22Rv1 (cell line): ENCODE results near the gene FAM78A.

Source experiments
- ZFX ChIP-seq: fragments of 450-650 bp; IDR thresholded peaks from 2 replicates; pipeline ENCODE4 v1.6.1; 2017; ENCODE audit warnings: antibody characterized with exemption, borderline replicate concordance
- TF ChIP-seq, protein P1 (sequence below): fragments of 450-650 bp; IDR thresholded peaks from 2 replicates; pipeline ENCODE4 v1.5.1; 2017; ENCODE audit warnings: mild to moderate bottlenecking

GRCh38 chr9:131258698-131259431 lies 17.4 kb downstream of the FAM78A start:
- TF ChIP-seq, protein P1, sequence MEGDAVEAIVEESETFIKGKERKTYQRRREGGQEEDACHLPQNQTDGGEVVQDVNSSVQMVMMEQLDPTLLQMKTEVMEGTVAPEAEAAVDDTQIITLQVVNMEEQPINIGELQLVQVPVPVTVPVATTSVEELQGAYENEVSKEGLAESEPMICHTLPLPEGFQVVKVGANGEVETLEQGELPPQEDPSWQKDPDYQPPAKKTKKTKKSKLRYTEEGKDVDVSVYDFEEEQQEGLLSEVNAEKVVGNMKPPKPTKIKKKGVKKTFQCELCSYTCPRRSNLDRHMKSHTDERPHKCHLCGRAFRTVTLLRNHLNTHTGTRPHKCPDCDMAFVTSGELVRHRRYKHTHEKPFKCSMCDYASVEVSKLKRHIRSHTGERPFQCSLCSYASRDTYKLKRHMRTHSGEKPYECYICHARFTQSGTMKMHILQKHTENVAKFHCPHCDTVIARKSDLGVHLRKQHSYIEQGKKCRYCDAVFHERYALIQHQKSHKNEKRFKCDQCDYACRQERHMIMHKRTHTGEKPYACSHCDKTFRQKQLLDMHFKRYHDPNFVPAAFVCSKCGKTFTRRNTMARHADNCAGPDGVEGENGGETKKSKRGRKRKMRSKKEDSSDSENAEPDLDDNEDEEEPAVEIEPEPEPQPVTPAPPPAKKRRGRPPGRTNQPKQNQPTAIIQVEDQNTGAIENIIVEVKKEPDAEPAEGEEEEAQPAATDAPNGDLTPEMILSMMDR, result no peak
- no peak for TF ChIP-seq ZFX
